GM21360 (cell line): ENCODE data around the gene PREB.
"Not testable (repeated sequence)": the region's sequence is repeated elsewhere in the genome, so short reads cannot be mapped to it uniquely, and the experiment has no call there.

Experiments
- ATAC-seq: cut with Tn5 transposase; IDR thresholded peaks from one replicate; pipeline ENCODE4 v1.9.1; 2021; ENCODE audit warnings: mild to moderate bottlenecking, moderate library complexity; ENCODE audit not compliant: unreplicated experiment

PREB gene

GRCh38 chr2:27133905-27134780 lies at the start of gene PREB:
Gene PREB, minus strand, starts transcription at chr2:27134636. Its CDS starts 215 bp downstream, at chr2:27134421.
- peak; percentile 77 for ATAC-seq

GRCh38 chr2:27184115-27184514 lies 49.7 kb upstream of the PREB start:
- ATAC-seq = no peak

GRCh38 chr2:27182346-27182745 lies 47.9 kb upstream of the PREB start:
- ATAC-seq = no peak

GRCh38 chr2:27179344-27180000 lies 45.0 kb upstream of the PREB start:
- no peak for ATAC-seq

GRCh38 chr2:27178469-27178868 lies 44.0 kb upstream of the PREB start:
- no peak for ATAC-seq

- no peak for ATAC-seq
These were observed 43.3 kb upstream of the PREB start for GRCh38 chr2:27177441-27178351.

- ATAC-seq = not testable (repeated sequence)
These were observed 41.3 kb upstream of the PREB start for GRCh38 chr2:27175781-27176180.

- ATAC-seq = no peak
These were observed 40.9 kb upstream of the PREB start for GRCh38 chr2:27175330-27175729.

- no peak for ATAC-seq
These were observed 40.2 kb upstream of the PREB start for GRCh38 chr2:27174638-27175037.

- no peak for ATAC-seq
These were observed 37.0 kb upstream of the PREB start for GRCh38 chr2:27171351-27171848.

- ATAC-seq = no peak
These were observed 36.3 kb upstream of the PREB start for GRCh38 chr2:27170581-27171337.

GRCh38 chr2:27164960-27165763 lies 30.7 kb upstream of the PREB start:
- no peak for ATAC-seq

- no peak for ATAC-seq
These were observed 28.0 kb upstream of the PREB start for GRCh38 chr2:27162151-27163121.

GRCh38 chr2:27160191-27160590 lies 25.8 kb upstream of the PREB start:
- no peak for ATAC-seq

- ATAC-seq = no peak
These were observed 24.8 kb upstream of the PREB start for GRCh38 chr2:27159271-27159670.

GRCh38 chr2:27158468-27158867 lies 24.0 kb upstream of the PREB start:
- ATAC-seq = no peak

- ATAC-seq = no peak
These were observed 20.7 kb upstream of the PREB start for GRCh38 chr2:27155069-27155520.

- no peak for ATAC-seq
These were observed 20.1 kb upstream of the PREB start for GRCh38 chr2:27154488-27154887.
